WTC11 (cell line): ENCODE results near the gene ODAD4. TPM values are rescaled to one million over a fixed set of nuclear protein-coding genes. Genes with fewer than 3 reads are reported as not detected.
A peak's percentile ranks its signal among the peaks of the same experiment; 100 is the strongest.

Experiments used
- ATAC-seq: fragments of 200-7000 bp; cut with Tn5 transposase; 2 replicates; pipeline ENCODE4 v1.10.0; 2021; ENCODE audit warnings: mild to moderate bottlenecking, moderate library complexity
- CTCF ChIA-PET: fragments of 300-600 bp; sonication (Branson Sonifier 250); formaldehyde crosslinking; loops from one replicate; lab custom pipeline; 2021; ENCODE audit warnings: antibody characterized with exemption; lab: Charles Lee
- POLR2A ChIA-PET: fragments of 350-600 bp; sonication (Branson Sonifier 250); formaldehyde crosslinking; loops from one replicate; lab custom pipeline; 2021; ENCODE audit warnings: antibody characterized with exemption; lab: Charles Lee
- DNase-seq: peaks from one replicate; pipeline ENCODE4 v3.0.0; 2021; ENCODE audit warnings: low spot score
- H3K27ac Mint-ChIP-seq: 2 replicates; pipeline ENCODE4 v1.8.0; 2021; ENCODE audit warnings: mixed read lengths
- H3K27me3 Mint-ChIP-seq: 2 replicates; pipeline ENCODE4 v1.8.0; 2021; ENCODE audit warnings: low read depth, mild to moderate bottlenecking, moderate library complexity, mixed read lengths
- H3K36me3 Mint-ChIP-seq: 2 replicates; pipeline ENCODE4 v1.8.0; 2021; ENCODE audit warnings: mixed read lengths
- H3K4me1 Mint-ChIP-seq: 2 replicates; pipeline ENCODE4 v1.8.0; 2022; ENCODE audit warnings: mixed read lengths
- H3K4me3 Mint-ChIP-seq: 2 replicates; pipeline ENCODE4 v1.8.0; 2021; ENCODE audit warnings: mild to moderate bottlenecking, moderate library complexity, mixed read lengths
- H3K9me3 Mint-ChIP-seq: 2 replicates; pipeline ENCODE4 v1.8.0; 2021; ENCODE audit warnings: mixed read lengths
- CTCF ChIP-seq: fragments of 200-600 bp; IDR thresholded peaks from 2 replicates; pipeline ENCODE4 v1.8.0; 2022; ENCODE audit warnings: antibody characterized with exemption
- E2F1 ChIP-seq: sonication (generic); formaldehyde crosslinking; IDR thresholded peaks from 2 replicates; pipeline ENCODE4 v1.8.0; 2022; ENCODE audit warnings: mild to moderate bottlenecking, missing genetic modification reagents
- FOXJ3 ChIP-seq: sonication (generic); formaldehyde crosslinking; IDR thresholded peaks from 2 replicates; pipeline ENCODE4 v1.9.0; 2021; ENCODE audit warnings: missing genetic modification reagents, mild to moderate bottlenecking, borderline replicate concordance
- GABPB1 ChIP-seq: sonication (generic); formaldehyde crosslinking; IDR thresholded peaks from 2 replicates; pipeline ENCODE4 v1.8.1; 2023; ENCODE audit warnings: mild to moderate bottlenecking, missing genetic modification reagents
- KAT7 ChIP-seq: sonication (generic); formaldehyde crosslinking; IDR thresholded peaks from 2 replicates; pipeline ENCODE4 v1.8.1; 2023; ENCODE audit warnings: missing genetic modification reagents, mild to moderate bottlenecking, borderline replicate concordance
- OVOL2 ChIP-seq: fragments of 250-450 bp; sonication (Bioruptor Pico); IDR thresholded peaks from 2 replicates; pipeline ENCODE4 v1.9.0; 2021; ENCODE audit warnings: mild to moderate bottlenecking, borderline replicate concordance
- SMAD4 ChIP-seq: sonication (generic); formaldehyde crosslinking; IDR thresholded peaks from 2 replicates; pipeline ENCODE4 v1.8.0; 2022; ENCODE audit warnings: mild to moderate bottlenecking, missing genetic modification reagents
- SOX15 ChIP-seq: fragments of 250-450 bp; sonication (Bioruptor Pico); IDR thresholded peaks from 2 replicates; pipeline ENCODE4 v1.9.0; 2021; ENCODE audit warnings: mild to moderate bottlenecking
- ZBTB21 ChIP-seq: sonication (generic); formaldehyde crosslinking; IDR thresholded peaks from 2 replicates; pipeline ENCODE4 v1.8.1; 2023; ENCODE audit warnings: mild to moderate bottlenecking, missing genetic modification reagents, borderline replicate concordance
- ZNF121 ChIP-seq: sonication (generic); formaldehyde crosslinking; IDR thresholded peaks from 2 replicates; pipeline ENCODE4 v1.8.0; 2023; ENCODE audit warnings: missing genetic modification reagents
- ZNF138 ChIP-seq: sonication (generic); formaldehyde crosslinking; conservative IDR thresholded peaks from 2 replicates; pipeline ENCODE4 v1.8.1; 2022; ENCODE audit warnings: mild to moderate bottlenecking, moderate library complexity, missing genetic modification reagents
- ZNF396 ChIP-seq: fragments of 250-450 bp; sonication (Bioruptor Pico); IDR thresholded peaks from 2 replicates; pipeline ENCODE4 v1.8.0; 2021; ENCODE audit warnings: mild to moderate bottlenecking, moderate library complexity, borderline replicate concordance
- ZNF423 ChIP-seq: fragments of 250-450 bp; sonication (Bioruptor Pico); IDR thresholded peaks from 2 replicates; pipeline ENCODE4 v2.1.2; 2022; ENCODE audit warnings: mild to moderate bottlenecking, moderate library complexity
- ZNF512 ChIP-seq: sonication (generic); formaldehyde crosslinking; IDR thresholded peaks from 2 replicates; pipeline ENCODE4 v1.8.1; 2022; ENCODE audit warnings: missing genetic modification reagents, borderline replicate concordance
- ZNF532 ChIP-seq: fragments of 250-450 bp; sonication (Bioruptor Pico); IDR thresholded peaks from 2 replicates; pipeline ENCODE4 v1.9.0; 2021; ENCODE audit warnings: mild to moderate bottlenecking, borderline replicate concordance
- total RNA-seq: library from RNA; stranded (reverse); gene quantifications from 3 replicates; pipeline ENCODE4 v1.2.3, GENCODE V29; 2021

ODAD4 gene
- total RNA-seq, 1 experiment from 2014 or later: 1.9 TPM

DNA sequence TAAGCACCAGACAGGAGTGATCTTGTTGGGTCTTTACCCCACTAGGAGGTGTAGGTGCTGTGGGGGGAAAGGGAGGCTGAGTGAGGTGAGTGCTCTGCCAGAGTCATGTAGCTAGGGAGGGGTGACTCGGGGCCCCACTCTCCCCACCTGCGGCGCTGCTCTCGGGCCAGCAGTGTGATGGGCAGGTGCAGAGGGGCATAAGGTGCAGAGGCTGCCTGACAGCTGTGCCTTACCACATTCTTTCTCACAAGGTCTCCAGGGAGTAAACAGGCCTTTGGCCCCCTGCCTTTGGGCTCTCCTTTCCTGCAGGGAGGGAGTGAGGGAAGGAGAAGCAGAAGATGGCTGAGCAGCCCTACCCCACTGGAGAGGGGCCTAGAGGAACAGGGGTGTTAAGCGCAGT, 31.7 kb downstream of the ODAD4 start (continued):
- TF ChIP-seq ZNF532 (CRISPR knock-in tag) (no peak), E2F1 (CRISPR knock-in tag) (no peak), ZBTB21 (CRISPR knock-in tag) (no peak), SOX15 (no peak), ZNF512 (CRISPR knock-in tag) (no peak)

GRCh38 chr17:41962768-41963434, 32.5 kb downstream of the ODAD4 start:
- no peaks in the 10 kb centered on the region for H3K9me3 Mint-ChIP-seq
- peak; percentile 90 for DNase-seq
- CTCF ChIA-PET: interaction anchor here (0.6 to 6.7 kb wide), 5 partner anchors 31 to 136 kb away, joined by 3 to 134 read pairs (median 3); partner anchors contain the start of genes ACLY and NKIRAS2
- H3K4me3 Mint-ChIP-seq: no peak overlapping the region
- peak; percentile 44 for ATAC-seq
- peaks cover 33% of the 10 kb centered on the region for H3K4me1 Mint-ChIP-seq
- POLR2A ChIA-PET: interaction anchor here (0.6 kb wide), 1 partner anchor 358 kb away, joined by 7 read pairs; no protein-coding TSS in a partner anchor
- no peaks in the 10 kb centered on the region for H3K36me3 Mint-ChIP-seq
- no peak for TF ChIP-seq ZNF138 (CRISPR knock-in tag)
- no peak for TF ChIP-seq OVOL2
- no peak for TF ChIP-seq ZNF532 (CRISPR knock-in tag)
- peak; percentile 72 for TF ChIP-seq CTCF
- TF ChIP-seq ZNF423 (CRISPR knock-in tag): no peak
- no peak for TF ChIP-seq FOXJ3 (CRISPR knock-in tag)
- no peak for TF ChIP-seq ZNF396 (CRISPR knock-in tag)
- TF ChIP-seq ZNF121: peak; percentile 54; the same call in 1 of the 2 replicates
- no peak for TF ChIP-seq KAT7
- no peak for TF ChIP-seq SMAD4
- TF ChIP-seq GABPB1: peak; percentile 35; the same call in 1 of the 2 replicates
- H3K27me3 Mint-ChIP-seq: peaks cover 11% of the 10 kb centered on the region
- H3K27ac Mint-ChIP-seq: no peak overlapping the region
